SK-N-SH (cell line): ENCODE data around the gene YBX1. TPM values are rescaled to one million over a fixed set of nuclear protein-coding genes. Genes with fewer than 3 reads are reported as not detected.
"Not testable (repeated sequence)": the region's sequence is repeated elsewhere in the genome, so short reads cannot be mapped to it uniquely, and the experiment has no call there.

Experiments
- CTCF ChIA-PET: fragments of 300-600, 350-600 bp; formaldehyde crosslinking; extraction: SDS; loops from one replicate; lab custom pipeline; 2021; lab: Yijun Ruan, JAX
- POLR2A ChIA-PET: fragments of 350-600 bp; sonication (Branson Sonifier 250); formaldehyde crosslinking; extraction: SDS; loops from one replicate; lab custom pipeline; 2020; ENCODE audit warnings: antibody characterized with exemption, inconsistent platforms; lab: Yijun Ruan, JAX
- DNase-seq: peaks from one replicate; pipeline ENCODE4 v3.0.0; 2012
- H2AFZ ChIP-seq: fragments of 200-600 bp; sonication (generic); 2 replicates; pipeline ENCODE4 v1.8.1; 2016; ENCODE audit warnings: antibody characterized with exemption, mild to moderate bottlenecking, low read depth
- H3F3A ChIP-seq: fragments of 200-600 bp; sonication (generic); replicated peaks from 2 replicates; pipeline ENCODE3; 2016; ENCODE audit warnings: antibody characterized with exemption, mild to moderate bottlenecking; ENCODE audit not compliant: insufficient read depth
- H3K27ac ChIP-seq, 2 experiments: fragments of 200-500 bp in 1 of 2; fragments of 200-600 bp in 1 of 2; sonication (Bioruptor generic) in 1 of 2; sonication (generic), shearing (Covaris generic) in 1 of 2; 2 replicates each; pipeline versions ENCODE4 v1.5.1 to v1.6.1; 2014 to 2016; ENCODE audit warnings: low read depth in 2 of 2, inconsistent platforms in 1 of 2, low read length in 1 of 2, mild to moderate bottlenecking in 1 of 2, mixed read lengths in 1 of 2
- H3K27me3 ChIP-seq: fragments of 200-600 bp; sonication (generic), shearing (Covaris generic); 2 replicates; pipeline ENCODE4 v1.6.1; 2016; ENCODE audit warnings: mixed run types; ENCODE audit not compliant: insufficient read depth
- H3K36me3 ChIP-seq, 2 experiments: fragments of 200-500 bp in 1 of 2; fragments of 200-600 bp in 1 of 2; sonication (Bioruptor generic) in 1 of 2; sonication (generic) in 1 of 2; replicated peaks in 1 of 2; 2 replicates each; pipeline versions ENCODE3 to v1.5.1; 2014 to 2016; ENCODE audit warnings: low read length in 1 of 2, mild to moderate bottlenecking in 1 of 2; ENCODE audit not compliant: insufficient read depth in 2 of 2, control insufficient read depth in 1 of 2
- H3K4me1 ChIP-seq, 2 experiments: fragments of 200-500 bp in 1 of 2; fragments of 200-600 bp in 1 of 2; sonication (Bioruptor generic) in 1 of 2; sonication (generic), shearing (Covaris generic) in 1 of 2; 2 replicates each; pipeline versions ENCODE4 v1.5.1 to v1.6.1; 2014 to 2016; ENCODE audit warnings: low read depth in 1 of 2, low read length in 1 of 2, mixed run types in 1 of 2; ENCODE audit not compliant: insufficient read depth in 2 of 2, control insufficient read depth in 1 of 2
- H3K4me2 ChIP-seq: fragments of 200-600 bp; sonication (generic), shearing (Covaris generic); 2 replicates; pipeline ENCODE4 v1.6.1; 2017; ENCODE audit warnings: mixed run types
- H3K4me3 ChIP-seq, 2 experiments: fragments of 200-500 bp in 1 of 2; fragments of 200-600 bp in 1 of 2; sonication (Bioruptor generic) in 1 of 2; sonication (generic), shearing (Covaris generic) in 1 of 2; 2 replicates each; pipeline versions ENCODE4 v1.5.1 to v1.8.1; 2014 to 2016; ENCODE audit warnings: low read depth in 2 of 2, inconsistent platforms in 1 of 2, low read length in 1 of 2, mild to moderate bottlenecking in 1 of 2, mixed read lengths in 1 of 2, moderate library complexity in 1 of 2
- H3K79me2 ChIP-seq: fragments of 200-600 bp; sonication (generic); 2 replicates; pipeline ENCODE4 v1.8.1; 2017; ENCODE audit warnings: mild to moderate bottlenecking; ENCODE audit not compliant: insufficient read depth
- H3K9ac ChIP-seq: fragments of 200-600 bp; sonication (generic); 2 replicates; pipeline ENCODE4 v1.6.1; 2017; ENCODE audit warnings: mixed run types
- H3K9me2 ChIP-seq: fragments of 200-600 bp; sonication (generic); 2 replicates; pipeline ENCODE4 v1.6.1; 2017; ENCODE audit warnings: mixed run types
- H3K9me3 ChIP-seq: fragments of 200-600 bp; sonication (generic); 2 replicates; pipeline ENCODE4 v1.6.1; 2017; ENCODE audit warnings: mixed run types, mild to moderate bottlenecking, moderate library complexity
- H4K20me1 ChIP-seq: fragments of 200-600 bp; sonication (generic); 2 replicates; pipeline ENCODE4 v1.6.1; 2017; ENCODE audit warnings: mild to moderate bottlenecking, mixed run types; ENCODE audit not compliant: insufficient read depth
- CHD2 ChIP-seq: fragments of 150-350 bp; IDR thresholded peaks from 2 replicates; pipeline ENCODE4 v1.6.1; 2018; ENCODE audit warnings: low read length; ENCODE audit not compliant: partially characterized antibody
- ELF1 ChIP-seq: IDR thresholded peaks from 2 replicates; pipeline ENCODE4 v1.4.0; 2012
- FOSL2 ChIP-seq: IDR thresholded peaks from 2 replicates; pipeline ENCODE4 v1.4.0; 2012; ENCODE audit warnings: low read depth, mild to moderate bottlenecking, moderate library complexity, borderline replicate concordance
- GATA2 ChIP-seq: sonication (generic); formaldehyde crosslinking; IDR thresholded peaks from 2 replicates; pipeline ENCODE4 v1.5.0; 2020; ENCODE audit warnings: mild to moderate bottlenecking, missing genetic modification reagents
- IRF3 ChIP-seq: fragments of 150-350 bp; IDR thresholded peaks from 2 replicates; pipeline ENCODE4 v1.6.1; 2016; ENCODE audit warnings: mild to moderate bottlenecking, low read depth, low read length
- JUND ChIP-seq: IDR thresholded peaks from 2 replicates; pipeline ENCODE4 v1.4.0; 2012
- MAX ChIP-seq: IDR thresholded peaks from 2 replicates; pipeline ENCODE4 v1.4.0; 2012; ENCODE audit warnings: low read depth
- MEF2A ChIP-seq: IDR thresholded peaks from 2 replicates; pipeline ENCODE4 v1.4.0; 2012; ENCODE audit warnings: low read depth, borderline replicate concordance
- MXI1 ChIP-seq: IDR thresholded peaks from 2 replicates; pipeline ENCODE4 v1.6.1; 2012; ENCODE audit warnings: mild to moderate bottlenecking, low read depth, low read length, improper control_type of control experiment
- NFIC ChIP-seq: IDR thresholded peaks from 2 replicates; pipeline ENCODE4 v1.4.0; 2012; ENCODE audit warnings: borderline replicate concordance
- NRF1 ChIP-seq: IDR thresholded peaks from 2 replicates; pipeline ENCODE4 v1.6.1; 2012; ENCODE audit warnings: low read depth, mild to moderate bottlenecking, low read length
- PBX3 ChIP-seq: IDR thresholded peaks from 2 replicates; pipeline ENCODE4; 2012
- POLR2AphosphoS5 ChIP-seq: IDR thresholded peaks from 2 replicates; pipeline ENCODE4 v1.6.1; 2012; ENCODE audit warnings: low read depth, low read length
- REST ChIP-seq: IDR thresholded peaks from 2 replicates; pipeline ENCODE4 v1.6.1; 2012; ENCODE audit warnings: mild to moderate bottlenecking, low read depth, low read length, moderate library complexity
- RXRA ChIP-seq: IDR thresholded peaks from 2 replicates; pipeline ENCODE4 v1.4.0; 2012; ENCODE audit warnings: low read depth, mild to moderate bottlenecking, borderline replicate concordance
- SIN3A ChIP-seq: IDR thresholded peaks from 2 replicates; pipeline ENCODE4 v1.6.1; 2012; ENCODE audit warnings: low read depth, mild to moderate bottlenecking, low read length, moderate library complexity, borderline replicate concordance
- TCF12 ChIP-seq: IDR thresholded peaks from 2 replicates; pipeline ENCODE4 v1.4.0; 2012
- USF1 ChIP-seq: IDR thresholded peaks from 2 replicates; pipeline ENCODE4 v1.4.0; 2012; ENCODE audit warnings: low read depth, borderline replicate concordance
- USF2 ChIP-seq: fragments of 150-350 bp; IDR thresholded peaks from 2 replicates; pipeline ENCODE4 v1.6.1; 2017; ENCODE audit warnings: antibody characterized with exemption, low read length, low read depth, borderline replicate concordance
- WGBS: methylation state at CpG from one replicate; pipeline ENCODE4 v1.1.6; 2017; ENCODE audit warnings: low lambda C conversion rate; 5-methylcytosine and 5-hydroxymethylcytosine counted together
- polyA plus RNA-seq, 3 experiments: library from polyadenylated mRNA; depleted of rRNA; stranded (reverse); fragments of >200 nt; gene quantifications; 2 replicates each; pipeline ENCODE4 v1.2.3, GENCODE V29; 2012

YBX1 gene
- polyA plus RNA-seq, 1 of the 3 experiments (the other 2 are of a cell fraction), result 592 TPM

- H3K79me2 ChIP-seq, result no peaks in the 10 kb centered on the region
- no peak for TF ChIP-seq POLR2AphosphoS5
- no peak for TF ChIP-seq REST
- no peak for TF ChIP-seq GATA2
- no peak for TF ChIP-seq MXI1
- TF ChIP-seq CHD2, result no peak
- no peak for TF ChIP-seq USF1
- no peak for TF ChIP-seq RXRA
- no peak for TF ChIP-seq NRF1
- no peak for TF ChIP-seq SIN3A
- no peak for TF ChIP-seq FOSL2
- no peak for TF ChIP-seq TCF12
- TF ChIP-seq IRF3, result no peak
- TF ChIP-seq MEF2A, result no peak
- no peak for TF ChIP-seq MAX
- TF ChIP-seq PBX3, result no peak
- TF ChIP-seq ELF1, result no peak
- no peak for TF ChIP-seq USF2
- no peak for TF ChIP-seq NFIC
- no peak for TF ChIP-seq JUND
- no peaks in the 10 kb centered on the region for H3K9me2 ChIP-seq
- no peaks in the 10 kb centered on the region for H3K4me1 ChIP-seq
- H2AFZ ChIP-seq, result no peak overlapping the region
- no peaks in the 10 kb centered on the region for H4K20me1 ChIP-seq
- no peak overlapping the region for H3K27ac ChIP-seq
- no peak overlapping the region for H3K4me3 ChIP-seq
- no peaks in the 10 kb centered on the region for H3K27me3 ChIP-seq
- H3K36me3 ChIP-seq, result peaks cover 36 to 61% of the 10 kb centered on the region in 2 experiments
- no peak overlapping the region for H3K4me2 ChIP-seq
- no peak overlapping the region for H3K9ac ChIP-seq
- H3F3A ChIP-seq, result peaks cover 8% of the 10 kb centered on the region
- ChIA-PET POLR2A (no interaction called here), CTCF (interaction anchor here (0.8 to 1.6 kb wide), 2 partner anchors 14 to 16 kb away, joined by 3 to 5 read pairs; no protein-coding TSS in a partner anchor)
- WGBS, result 97% methylated on average over 12 of the region's 12 CpGs
- H3K9me3 ChIP-seq, result no peaks in the 10 kb centered on the region
- no peak for DNase-seq
Measured at GRCh38 chr1:42750041-42750440, 67.8 kb downstream of the YBX1 start.

- H3K36me3 ChIP-seq, result peaks cover 44 to 70% of the 10 kb centered on the region in 2 experiments
- H3K27ac ChIP-seq, H3K27me3 ChIP-seq, H3K4me2 ChIP-seq, DNase-seq, POLR2A ChIA-PET, H3K9me2 ChIP-seq, H3K4me3 ChIP-seq, H3K9ac ChIP-seq, H3K4me1 ChIP-seq, H3K9me3 ChIP-seq, H3K79me2 ChIP-seq, H3F3A ChIP-seq, H4K20me1 ChIP-seq, H2AFZ ChIP-seq: not testable (repeated sequence)
- CTCF ChIA-PET, result interaction anchor here (0.8 to 1.9 kb wide), 2 partner anchors 15 to 322 kb away, joined by 3 to 8 read pairs; partner anchors contain the start of genes C1orf50 and P3H1
- WGBS, result 93% methylated on average over 8 of the region's 8 CpGs
Measured at GRCh38 chr1:42751511-42752070, 69.4 kb downstream of the YBX1 start.
